ENCODE data around the gene DNAJC18.
A peak's percentile ranks its signal among the peaks of the same experiment; 100 is the strongest.
"Not testable (repeated sequence)": the region's sequence is repeated elsewhere in the genome, so short reads cannot be mapped to it uniquely, and the experiment has no call there.

The DNAJC18 gene

DNA sequence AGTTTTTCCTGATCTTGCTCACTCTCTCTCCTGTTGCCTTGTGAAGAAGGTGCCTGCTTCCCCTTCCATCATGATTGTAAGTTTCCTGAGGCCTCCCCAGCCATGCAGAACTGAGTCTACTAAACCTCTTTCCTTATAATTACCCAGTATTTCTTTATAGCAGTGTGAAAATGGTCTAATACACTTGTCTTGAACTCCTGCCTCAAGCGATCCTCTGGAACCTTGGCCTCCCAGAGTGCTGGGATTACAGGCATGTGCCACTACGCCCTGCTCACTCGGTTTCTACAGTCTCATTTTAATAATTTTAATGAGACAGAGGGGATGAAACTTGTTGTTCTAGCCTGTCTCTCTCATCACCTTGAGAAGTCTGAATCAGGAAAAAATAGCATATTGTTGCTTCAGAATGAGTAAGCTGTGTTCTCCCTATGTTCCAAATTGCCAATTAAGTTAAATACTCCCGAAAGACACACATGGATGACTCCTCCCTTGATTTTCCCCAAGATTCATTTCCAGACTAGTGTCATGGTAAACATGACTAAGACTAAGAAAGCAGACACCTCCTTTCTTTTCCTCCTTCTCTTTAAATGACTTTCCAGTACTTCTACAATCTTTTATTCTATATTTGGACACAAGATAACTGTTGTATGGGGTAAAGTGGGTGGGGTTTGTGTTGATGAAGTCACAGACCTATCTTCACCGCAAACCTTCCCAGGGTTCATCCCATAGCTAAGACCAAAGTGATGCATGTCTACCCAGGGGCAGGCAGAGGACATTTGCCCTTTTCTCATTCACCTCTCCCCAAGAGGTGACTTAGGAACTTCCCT, 7.8 kb upstream of the DNAJC18 start:
- Histone ChIP-seq H3K9me3 (ENCODE audit: control insufficient read depth, insufficient read depth, low read length) (no peaks in the 10 kb centered on the region), H3K9ac (ENCODE audit: low read depth, low read length) (no peak overlapping the region), H3K36me3 (ENCODE audit: control insufficient read depth, insufficient read depth, low read length) (no peaks in the 10 kb centered on the region), H3K27me3 (ENCODE audit: control insufficient read depth, insufficient read depth, low read length) (no peaks in the 10 kb centered on the region), H3K4me3 (ENCODE audit: low read depth, low read length) (no peak overlapping the region), H3K27ac (ENCODE audit: low read depth, low read length) (no peak overlapping the region), H3K4me1 (ENCODE audit: control insufficient read depth, insufficient read depth, low read length) (no peaks in the 10 kb centered on the region)

DNA sequence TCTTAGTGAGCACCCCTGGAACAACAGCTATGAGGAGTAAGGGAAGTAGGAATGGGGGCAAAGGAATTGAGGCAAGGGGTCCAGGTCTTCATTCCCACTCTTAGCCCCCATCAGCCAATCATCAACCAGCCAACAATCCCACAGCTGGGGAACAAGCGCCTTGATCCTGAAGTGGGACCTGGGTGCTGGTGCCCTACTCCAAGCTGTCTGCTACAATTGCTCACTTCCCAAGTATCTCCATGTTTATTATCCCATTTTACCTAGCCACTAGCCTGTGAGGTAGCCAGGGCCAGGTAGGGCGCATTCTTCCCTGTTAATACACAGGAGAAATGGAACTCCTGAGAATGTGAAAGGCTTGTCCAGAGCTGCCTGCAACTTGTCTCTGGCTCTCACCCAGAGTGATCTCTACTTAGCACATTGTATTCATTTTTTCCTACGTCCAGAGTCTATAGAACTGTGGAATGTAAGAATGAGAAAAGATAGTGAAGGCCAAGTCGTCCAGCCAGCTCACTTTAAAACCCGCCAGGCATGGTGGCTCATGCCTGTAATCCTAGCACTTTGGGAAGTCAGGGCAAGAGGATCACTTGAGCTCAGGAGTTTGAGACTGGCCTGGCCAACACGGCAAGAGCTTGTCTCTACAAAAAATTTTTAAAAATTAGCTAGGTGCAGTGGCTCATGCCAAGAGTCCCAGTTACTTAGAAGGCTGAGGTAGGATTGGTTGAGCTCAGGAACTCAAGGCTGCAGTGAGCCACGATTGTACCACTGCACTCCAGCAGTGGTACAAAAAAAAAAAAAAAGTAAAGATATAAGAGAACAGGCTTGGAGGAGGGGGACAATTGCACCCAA, 6.2 kb upstream of the DNAJC18 start:
- Histone ChIP-seq H3K4me1 (ENCODE audit: control insufficient read depth, insufficient read depth, low read length) (no peaks in the 10 kb centered on the region), H3K27ac (ENCODE audit: low read depth, low read length) (no peak overlapping the region), H3K4me3 (ENCODE audit: low read depth, low read length) (no peak overlapping the region), H3K9me3 (ENCODE audit: control insufficient read depth, insufficient read depth, low read length) (no peaks in the 10 kb centered on the region), H3K27me3 (ENCODE audit: control insufficient read depth, insufficient read depth, low read length) (no peaks in the 10 kb centered on the region), H3K36me3 (ENCODE audit: control insufficient read depth, insufficient read depth, low read length) (no peaks in the 10 kb centered on the region), H3K9ac (ENCODE audit: low read depth, low read length) (no peak overlapping the region)

DNA sequence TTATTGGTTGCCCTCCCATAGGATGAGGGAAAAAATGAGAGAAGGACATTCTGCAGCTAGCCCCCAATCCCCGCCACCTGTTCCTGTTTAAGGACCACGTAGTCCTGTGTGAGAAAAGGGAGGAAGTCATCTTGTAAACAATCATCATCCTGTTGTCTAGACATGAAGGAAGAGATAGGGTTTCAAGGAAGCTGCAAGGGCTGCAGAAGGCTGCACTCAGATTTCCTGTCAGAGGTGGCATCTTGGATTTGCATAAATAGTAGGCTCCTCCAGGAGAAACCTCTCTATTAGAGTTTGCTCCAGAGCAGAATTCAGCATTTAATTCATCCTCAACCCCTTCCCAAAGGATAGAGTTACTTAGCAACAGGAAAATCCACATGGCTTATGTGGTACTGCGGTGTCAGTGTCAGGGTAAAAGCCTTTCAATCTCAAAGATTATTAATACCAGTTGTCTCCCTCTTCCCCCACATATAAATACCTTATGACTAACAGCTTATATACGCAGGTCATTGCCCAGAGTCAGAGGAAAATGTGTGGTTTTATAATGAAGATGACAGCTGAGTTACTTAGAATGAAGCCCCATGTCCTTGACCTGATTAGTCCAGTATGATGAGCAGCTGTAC, 4.6 kb upstream of the DNAJC18 start:
- Histone ChIP-seq H3K27me3 (ENCODE audit: control insufficient read depth, insufficient read depth, low read length) (no peaks in the 10 kb centered on the region), H3K27ac (ENCODE audit: low read depth, low read length) (no peak overlapping the region), H3K4me1 (ENCODE audit: control insufficient read depth, insufficient read depth, low read length) (peaks cover 4% of the 10 kb centered on the region; the same call in 1 of the 2 replicates), H3K36me3 (ENCODE audit: control insufficient read depth, insufficient read depth, low read length) (no peaks in the 10 kb centered on the region), H3K4me3 (ENCODE audit: low read depth, low read length) (no peak overlapping the region), H3K9me3 (ENCODE audit: control insufficient read depth, insufficient read depth, low read length) (no peaks in the 10 kb centered on the region), H3K9ac (ENCODE audit: low read depth, low read length) (no peak overlapping the region)

DNA sequence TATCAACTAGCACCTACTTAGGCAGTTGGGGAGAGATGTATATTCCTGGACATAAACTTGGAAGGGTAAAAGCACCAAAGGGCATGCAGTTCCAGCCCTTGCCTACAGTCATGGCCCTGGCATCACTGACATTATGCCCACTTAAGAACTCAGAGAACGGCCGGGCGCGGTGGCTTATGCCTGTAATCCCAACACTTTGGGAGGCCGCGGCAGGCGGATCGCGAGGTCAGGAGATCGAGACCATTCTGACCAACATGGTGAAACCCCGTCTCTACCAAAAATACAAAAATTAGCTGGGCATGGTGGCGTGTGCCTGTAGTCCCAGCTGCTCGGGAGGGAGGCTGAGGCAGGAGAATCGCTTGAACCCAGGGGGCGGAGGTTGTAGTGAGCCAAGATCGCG, 1.1 kb upstream of the DNAJC18 start:
- not testable (repeated sequence) for H3K9me3 ChIP-seq (ENCODE audit: control insufficient read depth, insufficient read depth, low read length); H3K4me3 ChIP-seq (ENCODE audit: low read depth, low read length); H3K4me1 ChIP-seq (ENCODE audit: control insufficient read depth, insufficient read depth, low read length); H3K27ac ChIP-seq (ENCODE audit: low read depth, low read length); H3K9ac ChIP-seq (ENCODE audit: low read depth, low read length); H3K27me3 ChIP-seq (ENCODE audit: control insufficient read depth, insufficient read depth, low read length)
- H3K36me3 ChIP-seq (ENCODE audit: control insufficient read depth, insufficient read depth, low read length): peaks cover 16% of the 10 kb centered on the region

DNA sequence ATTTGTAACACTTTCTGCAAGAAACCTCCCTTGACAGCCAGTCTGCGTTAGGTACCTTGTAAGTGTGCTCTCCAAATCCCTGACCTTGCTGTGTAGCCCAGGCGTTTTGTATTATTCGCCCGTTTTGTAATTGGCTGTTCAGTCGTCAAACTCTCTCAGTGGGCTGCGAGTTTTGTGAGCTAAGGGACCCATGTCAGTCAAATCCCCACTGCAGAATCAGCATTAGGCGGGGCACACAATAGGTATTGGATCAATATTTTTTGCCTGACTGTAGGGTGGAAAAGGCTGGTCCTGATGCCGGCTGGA, 665 bp downstream of the DNAJC18 start:
- Histone ChIP-seq H3K4me1 (ENCODE audit: control insufficient read depth, insufficient read depth, low read length) (peaks cover 8% of the 10 kb centered on the region), H3K9me3 (ENCODE audit: control insufficient read depth, insufficient read depth, low read length) (no peaks in the 10 kb centered on the region), H3K9ac (ENCODE audit: low read depth, low read length) (no peak overlapping the region), H3K4me3 (ENCODE audit: low read depth, low read length) (peak overlapping the region; percentile 90), H3K27me3 (ENCODE audit: control insufficient read depth, insufficient read depth, low read length) (no peaks in the 10 kb centered on the region), H3K36me3 (ENCODE audit: control insufficient read depth, insufficient read depth, low read length) (peaks cover 27% of the 10 kb centered on the region), H3K27ac (ENCODE audit: low read depth, low read length) (no peak overlapping the region)

DNA sequence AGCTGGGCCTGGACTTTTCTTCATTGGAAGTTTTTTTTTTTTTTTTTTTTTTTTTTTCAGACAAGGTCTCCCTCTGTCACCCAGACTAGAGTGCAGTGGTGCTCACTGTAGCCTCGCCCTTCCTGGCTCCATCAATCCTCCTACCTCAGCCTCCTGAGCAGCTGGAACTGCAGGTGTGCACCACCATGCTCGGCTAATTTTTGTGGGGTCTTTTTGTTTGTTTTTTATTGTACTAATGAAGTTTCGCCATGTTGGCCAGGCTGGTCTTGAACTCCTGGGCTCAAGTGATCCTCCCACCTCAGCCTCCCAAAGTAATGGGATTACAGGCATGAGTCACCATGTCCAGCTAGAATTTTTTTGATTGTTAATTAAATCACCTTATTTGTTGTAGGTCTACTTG, 3.6 kb downstream of the DNAJC18 start:
- peaks cover 8% of the 10 kb centered on the region for H3K4me1 ChIP-seq (ENCODE audit: control insufficient read depth, insufficient read depth, low read length)
- no peaks in the 10 kb centered on the region for H3K27me3 ChIP-seq (ENCODE audit: control insufficient read depth, insufficient read depth, low read length)
- no peaks in the 10 kb centered on the region for H3K9me3 ChIP-seq (ENCODE audit: control insufficient read depth, insufficient read depth, low read length)
- H3K4me3 ChIP-seq (ENCODE audit: low read depth, low read length): no peak overlapping the region
- peaks cover 43% of the 10 kb centered on the region for H3K36me3 ChIP-seq (ENCODE audit: control insufficient read depth, insufficient read depth, low read length)
- no peak overlapping the region for H3K9ac ChIP-seq (ENCODE audit: low read depth, low read length)
- no peak overlapping the region for H3K27ac ChIP-seq (ENCODE audit: low read depth, low read length)

DNA sequence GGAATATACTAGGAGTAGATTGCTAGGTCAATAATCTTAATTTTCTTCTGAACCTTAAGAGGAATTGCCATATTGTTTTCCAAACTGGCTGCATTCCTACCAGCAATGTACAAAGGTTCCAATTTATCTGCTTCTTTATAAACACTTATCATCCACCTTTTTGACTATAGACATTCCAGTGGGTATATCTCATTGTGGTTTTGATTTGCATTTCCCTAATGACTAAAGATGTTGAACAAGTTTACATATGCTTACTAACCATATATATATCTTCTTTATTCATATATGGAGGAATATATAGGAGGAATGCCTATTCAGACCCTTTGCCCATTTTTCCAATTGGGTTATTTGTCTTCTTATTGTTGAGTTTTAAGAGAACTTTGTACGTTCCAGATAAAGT, 7.6 kb downstream of the DNAJC18 start:
- Histone ChIP-seq H3K9me3 (ENCODE audit: control insufficient read depth, insufficient read depth, low read length) (no peaks in the 10 kb centered on the region), H3K4me3 (ENCODE audit: low read depth, low read length) (no peak overlapping the region), H3K27ac (ENCODE audit: low read depth, low read length) (no peak overlapping the region), H3K4me1 (ENCODE audit: control insufficient read depth, insufficient read depth, low read length) (no peaks in the 10 kb centered on the region), H3K27me3 (ENCODE audit: control insufficient read depth, insufficient read depth, low read length) (no peaks in the 10 kb centered on the region), H3K36me3 (ENCODE audit: control insufficient read depth, insufficient read depth, low read length) (peaks cover 64% of the 10 kb centered on the region), H3K9ac (ENCODE audit: low read depth, low read length) (no peak overlapping the region)

DNA sequence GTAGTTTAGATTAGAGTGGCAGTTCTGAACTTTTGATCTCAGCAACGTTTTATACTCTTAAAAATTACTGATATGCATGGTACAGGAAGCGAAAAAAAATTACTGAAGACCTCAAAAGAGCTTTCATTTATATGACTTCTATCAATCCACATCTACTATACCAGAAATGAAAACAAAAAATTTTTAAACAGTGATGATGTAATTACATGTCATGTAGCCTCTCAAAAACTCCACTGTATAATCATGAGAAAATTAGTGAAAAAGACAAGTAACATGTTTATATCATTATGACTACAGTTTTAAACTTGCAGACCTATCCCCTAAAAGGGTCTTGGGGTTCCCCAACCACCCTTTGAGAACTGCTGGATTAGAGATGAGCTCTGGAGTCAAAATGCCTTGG, 9.3 kb downstream of the DNAJC18 start:
- Histone ChIP-seq H3K27me3 (ENCODE audit: control insufficient read depth, insufficient read depth, low read length) (no peaks in the 10 kb centered on the region), H3K9me3 (ENCODE audit: control insufficient read depth, insufficient read depth, low read length) (no peaks in the 10 kb centered on the region), H3K9ac (ENCODE audit: low read depth, low read length) (no peak overlapping the region), H3K4me1 (ENCODE audit: control insufficient read depth, insufficient read depth, low read length) (no peaks in the 10 kb centered on the region), H3K4me3 (ENCODE audit: low read depth, low read length) (no peak overlapping the region), H3K27ac (ENCODE audit: low read depth, low read length) (no peak overlapping the region), H3K36me3 (ENCODE audit: control insufficient read depth, insufficient read depth, low read length) (peaks cover 67% of the 10 kb centered on the region)

DNA sequence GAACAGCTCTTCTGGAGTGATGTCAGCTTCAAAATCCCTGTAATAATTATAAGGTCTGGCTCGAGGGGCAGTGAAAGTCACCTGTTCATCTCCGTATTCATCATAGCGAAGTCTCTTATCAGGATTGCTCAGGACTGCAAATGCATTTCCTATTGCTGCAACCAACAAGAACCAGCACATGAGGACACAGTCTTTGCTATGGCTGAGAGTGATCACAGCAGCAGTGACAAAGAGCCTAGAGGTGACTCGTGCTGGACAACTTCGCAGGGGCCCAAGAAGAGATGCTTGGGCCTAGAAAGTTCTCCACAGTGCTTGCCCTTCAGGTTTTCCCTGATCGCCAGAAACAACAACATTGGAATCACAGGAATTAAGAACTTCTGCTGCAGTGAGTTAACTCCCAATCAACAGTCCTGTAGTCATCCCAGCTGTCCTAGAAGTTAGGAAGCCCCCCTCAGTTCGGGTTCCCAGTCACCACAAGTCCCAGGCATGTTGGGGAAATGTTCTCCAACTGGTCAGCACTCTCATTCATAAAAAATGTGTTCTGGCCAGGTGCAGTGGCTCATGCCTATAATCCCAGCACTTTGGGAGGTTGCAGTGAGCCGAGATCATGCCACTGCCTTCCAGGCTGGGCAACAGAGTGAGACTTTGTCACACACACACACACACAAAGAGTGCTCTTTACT, 13.0 kb downstream of the DNAJC18 start:
- H3K27ac ChIP-seq (ENCODE audit: low read depth, low read length): no peak overlapping the region
- H3K9me3 ChIP-seq (ENCODE audit: control insufficient read depth, insufficient read depth, low read length): no peaks in the 10 kb centered on the region
- no peak overlapping the region for H3K4me3 ChIP-seq (ENCODE audit: low read depth, low read length)
- no peaks in the 10 kb centered on the region for H3K4me1 ChIP-seq (ENCODE audit: control insufficient read depth, insufficient read depth, low read length)
- H3K9ac ChIP-seq (ENCODE audit: low read depth, low read length): no peak overlapping the region
- no peaks in the 10 kb centered on the region for H3K27me3 ChIP-seq (ENCODE audit: control insufficient read depth, insufficient read depth, low read length)
- peaks cover 62% of the 10 kb centered on the region for H3K36me3 ChIP-seq (ENCODE audit: control insufficient read depth, insufficient read depth, low read length)

DNA sequence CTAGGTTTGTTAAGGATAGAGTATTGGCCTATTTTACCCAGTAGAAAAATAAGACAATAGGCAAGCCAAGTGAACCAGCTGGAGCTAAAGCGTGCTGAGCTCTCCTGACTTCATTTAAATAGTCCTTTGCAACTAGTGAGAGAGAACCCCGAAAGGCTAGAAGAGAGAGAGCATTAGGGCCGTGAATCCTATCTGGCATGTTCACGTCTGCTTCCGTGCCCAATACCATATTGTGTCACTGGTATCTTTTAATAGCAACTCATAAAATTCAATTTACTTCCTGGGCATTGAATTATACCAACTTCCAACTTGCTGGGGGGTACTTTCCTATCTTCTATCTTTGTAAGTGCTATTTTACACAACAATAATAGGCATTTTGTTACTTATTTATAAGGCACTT, 13.8 kb downstream of the DNAJC18 start:
- peaks cover 65% of the 10 kb centered on the region for H3K36me3 ChIP-seq (ENCODE audit: control insufficient read depth, insufficient read depth, low read length)
- 0 out of 2 replicates have a peak, but pooled peaks cover under 1% of the 10 kb centered on the region for H3K4me1 ChIP-seq (ENCODE audit: control insufficient read depth, insufficient read depth, low read length)
- no peak overlapping the region for H3K27ac ChIP-seq (ENCODE audit: low read depth, low read length)
- no peak overlapping the region for H3K4me3 ChIP-seq (ENCODE audit: low read depth, low read length)
- H3K27me3 ChIP-seq (ENCODE audit: control insufficient read depth, insufficient read depth, low read length): no peaks in the 10 kb centered on the region
- no peaks in the 10 kb centered on the region for H3K9me3 ChIP-seq (ENCODE audit: control insufficient read depth, insufficient read depth, low read length)
- H3K9ac ChIP-seq (ENCODE audit: low read depth, low read length): no peak overlapping the region

All from HUES48 (cell line).